CD8-positive, alpha-beta memory T cell (primary cell): Measurements from ENCODE around the gene STK32C. TPM values are rescaled to one million over a fixed set of nuclear protein-coding genes. Genes with fewer than 3 reads are reported as not detected.

Experiments used
- CTCF ChIA-PET: fragments of 350-600 bp; sonication (Branson Sonifier 250); formaldehyde crosslinking; loops from one replicate; lab custom pipeline; 2021; ENCODE audit warnings: antibody characterized with exemption; lab: Charles Lee
- POLR2A ChIA-PET: fragments of 350-600 bp; sonication (Branson Sonifier 250); formaldehyde crosslinking; loops from one replicate; lab custom pipeline; 2021; ENCODE audit warnings: antibody characterized with exemption; lab: Charles Lee
- DNase-seq, 5 donors: peaks; one replicate each; pipeline versions ENCODE4 v3.0.0 to v3.0.0-alpha.2; 2020 to 2022; ENCODE audit warnings: mixed read lengths in 1 of 5
- H3K27ac ChIP-seq: one replicate; pipeline ENCODE4 v1.7.0; 2013; ENCODE audit warnings: low read depth, mild to moderate bottlenecking, low read length, moderate library complexity
- H3K27me3 ChIP-seq: 2 replicates; pipeline ENCODE4 v1.7.0; 2013; ENCODE audit warnings: low read length, mild to moderate bottlenecking; ENCODE audit not compliant: insufficient read depth, poor library complexity, severe bottlenecking
- H3K36me3 ChIP-seq: 2 replicates; pipeline ENCODE4 v1.7.0; 2013; ENCODE audit warnings: mild to moderate bottlenecking, low read length, moderate library complexity; ENCODE audit not compliant: insufficient read depth
- H3K4me1 ChIP-seq: 2 replicates; pipeline ENCODE4 v1.7.0; 2013; ENCODE audit warnings: mild to moderate bottlenecking, low read length, moderate library complexity; ENCODE audit not compliant: insufficient read depth
- H3K4me3 ChIP-seq: 2 replicates; pipeline ENCODE4 v1.7.0; 2013; ENCODE audit warnings: mild to moderate bottlenecking, low read length
- H3K9me3 ChIP-seq: 2 replicates; pipeline ENCODE4 v1.7.0; 2013; ENCODE audit warnings: mild to moderate bottlenecking, low read length
- H3K27ac Mint-ChIP-seq, 8 donors: one replicate each; pipeline ENCODE4 v1.8.0; 2020 to 2021; ENCODE audit warnings: mixed read lengths in 8 of 8, mild to moderate bottlenecking in 6 of 8, inconsistent platforms in 3 of 8, moderate library complexity in 3 of 8
- H3K27me3 Mint-ChIP-seq, 2 donors: one replicate each; pipeline ENCODE4 v1.8.0; 2020 to 2021; ENCODE audit warnings: mixed read lengths in 2 of 2, mild to moderate bottlenecking in 1 of 2, moderate library complexity in 1 of 2
- H3K36me3 Mint-ChIP-seq, 3 donors: one replicate each; pipeline ENCODE4 v1.8.0; 2020 to 2021; ENCODE audit warnings: mixed read lengths in 3 of 3, inconsistent platforms in 1 of 3, mild to moderate bottlenecking in 1 of 3
- H3K4me1 Mint-ChIP-seq, 3 donors: one replicate each; pipeline ENCODE4 v1.8.0; 2020 to 2021; ENCODE audit warnings: mixed read lengths in 3 of 3, inconsistent platforms in 1 of 3, mild to moderate bottlenecking in 1 of 3
- H3K4me3 Mint-ChIP-seq, 7 donors: one replicate each; pipeline ENCODE4 v1.8.0; 2020 to 2021; ENCODE audit warnings: mixed read lengths in 7 of 7, mild to moderate bottlenecking in 6 of 7, moderate library complexity in 4 of 7, inconsistent platforms in 2 of 7
- H3K9me3 Mint-ChIP-seq, 5 donors: one replicate each; pipeline ENCODE4 v1.8.0; 2020 to 2022; ENCODE audit warnings: mixed read lengths in 5 of 5, mild to moderate bottlenecking in 3 of 5, moderate library complexity in 2 of 5, inconsistent platforms in 1 of 5
- polyA plus RNA-seq: library from polyadenylated mRNA; unstranded; fragments of 300-500 nt; fragmentation: Illumina TruSeq; gene quantifications from one replicate; pipeline ENCODE4 v1.2.3, GENCODE V29; 2021
- total RNA-seq, 2 experiments: library from RNA; stranded (reverse); gene quantifications; one replicate each; pipeline ENCODE4 v1.2.3, GENCODE V29; 2021

Gene STK32C
- total and polyA plus RNA-seq, 3 experiments from 2014 or later = 8.5 to 14.9 (median 14.0) TPM

DNA sequence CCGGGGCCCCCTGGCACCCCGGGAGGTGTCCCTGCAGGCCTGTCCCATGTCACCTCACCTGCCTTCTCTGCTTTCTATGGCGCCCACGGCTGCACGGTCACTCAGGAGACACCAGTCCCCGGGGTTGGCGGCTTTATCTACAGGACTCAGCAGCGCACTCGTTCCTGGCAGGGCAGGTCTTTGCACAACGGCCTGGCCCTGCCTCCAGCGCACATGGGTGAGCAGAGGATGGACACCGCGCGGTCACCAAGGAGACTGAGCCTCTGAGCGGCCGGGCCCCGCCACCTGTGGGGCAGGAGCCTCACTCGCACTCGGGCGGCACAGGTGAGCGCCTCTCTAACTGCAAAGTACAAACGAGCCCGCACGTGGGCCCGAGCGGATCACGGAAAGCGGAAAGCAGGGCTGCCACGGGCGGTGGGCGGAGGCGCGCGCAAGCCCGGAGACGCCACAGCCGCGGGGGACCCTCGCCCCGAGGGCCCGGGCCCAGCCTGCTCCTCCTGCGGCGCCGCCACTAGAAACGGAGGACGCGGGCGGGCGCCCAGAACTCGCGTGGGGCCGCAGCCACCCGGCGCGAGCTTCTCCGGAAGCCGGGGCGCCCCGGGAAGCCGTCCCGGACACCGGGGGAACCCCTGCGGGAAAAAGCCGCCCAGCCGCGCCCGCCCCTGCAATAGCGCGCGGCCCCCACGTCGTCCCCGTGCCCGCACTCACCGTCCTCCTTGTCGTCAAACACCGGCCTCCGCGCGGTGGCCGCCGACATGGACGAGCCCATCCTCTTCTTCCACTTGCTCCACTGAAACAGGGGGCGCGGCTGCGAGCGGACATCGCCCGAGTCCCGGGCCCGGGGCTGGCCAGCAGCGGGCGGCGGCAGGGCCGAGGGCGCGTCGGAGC is 642 bp downstream of the STK32C start:
- Mint-ChIP-seq H3K4me1 (peaks cover 5 to 16% (median 13%) of the 10 kb centered on the region in 3 donors), H3K27ac (peak overlapping the region in 3 of 8 donors; percentile 6 to 47 (median 40)), H3K4me3 (peak overlapping the region; percentile 81 to 93 (median 85)), H3K27me3 (peaks cover 0 to 1% of the 10 kb centered on the region in 2 donors), H3K36me3 (peaks cover 0 to 1% (median 0%) of the 10 kb centered on the region in 3 donors), H3K9me3 (no peaks in the 10 kb centered on the region)
- peak in 4 of 5 donors; percentile 23 to 61 (median 35) for DNase-seq
- Histone ChIP-seq H3K9me3 (no peaks in the 10 kb centered on the region), H3K4me3 (peak overlapping the region; percentile 19), H3K4me1 (peaks cover 10% of the 10 kb centered on the region), H3K27ac (no peak overlapping the region), H3K27me3 (no peaks in the 10 kb centered on the region), H3K36me3 (no peaks in the 10 kb centered on the region)
- ChIA-PET CTCF (no interaction called here), POLR2A (interaction anchor here (0.8 to 1.5 kb wide), 2 partner anchors 23 to 140 kb away, joined by 3 to 6 read pairs; no protein-coding TSS in a partner anchor)

DNA sequence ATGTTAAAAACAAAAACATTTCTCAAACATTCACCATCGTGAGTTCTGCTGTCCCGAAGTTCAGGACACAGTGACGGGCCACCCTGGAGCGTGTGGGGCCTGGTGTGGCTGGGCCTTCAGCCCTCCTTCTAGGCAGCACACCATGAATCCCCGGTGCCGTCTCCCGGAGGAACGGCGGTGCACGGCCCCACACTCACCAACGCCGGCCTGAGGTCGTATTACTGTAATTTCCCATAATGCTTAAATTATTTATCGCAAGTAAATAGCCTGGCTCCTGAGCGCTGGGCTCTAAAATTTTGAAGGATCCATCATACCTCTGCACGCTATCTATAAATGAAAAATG is 1.4 kb downstream of the STK32C start:
- H3K27ac Mint-ChIP-seq = no peak overlapping the region
- Histone ChIP-seq H3K27me3 (no peaks in the 10 kb centered on the region), H3K27ac (no peak overlapping the region), H3K9me3 (no peaks in the 10 kb centered on the region), H3K36me3 (no peaks in the 10 kb centered on the region), H3K4me3 (no peak overlapping the region), H3K4me1 (peaks cover 10% of the 10 kb centered on the region)
- CTCF ChIA-PET = no interaction called here
- no peak for DNase-seq
- POLR2A ChIA-PET = no interaction called here
- H3K36me3 Mint-ChIP-seq = peaks cover 0 to 1% (median 0%) of the 10 kb centered on the region in 3 donors
- H3K4me3 Mint-ChIP-seq = peak overlapping the region in 6 of 7 donors; percentile 50 to 93 (median 81)
- no peaks in the 10 kb centered on the region for H3K9me3 Mint-ChIP-seq
- peaks cover 0 to 1% of the 10 kb centered on the region in 2 donors for H3K27me3 Mint-ChIP-seq
- H3K4me1 Mint-ChIP-seq = peaks cover 5 to 16% (median 13%) of the 10 kb centered on the region in 3 donors

DNA sequence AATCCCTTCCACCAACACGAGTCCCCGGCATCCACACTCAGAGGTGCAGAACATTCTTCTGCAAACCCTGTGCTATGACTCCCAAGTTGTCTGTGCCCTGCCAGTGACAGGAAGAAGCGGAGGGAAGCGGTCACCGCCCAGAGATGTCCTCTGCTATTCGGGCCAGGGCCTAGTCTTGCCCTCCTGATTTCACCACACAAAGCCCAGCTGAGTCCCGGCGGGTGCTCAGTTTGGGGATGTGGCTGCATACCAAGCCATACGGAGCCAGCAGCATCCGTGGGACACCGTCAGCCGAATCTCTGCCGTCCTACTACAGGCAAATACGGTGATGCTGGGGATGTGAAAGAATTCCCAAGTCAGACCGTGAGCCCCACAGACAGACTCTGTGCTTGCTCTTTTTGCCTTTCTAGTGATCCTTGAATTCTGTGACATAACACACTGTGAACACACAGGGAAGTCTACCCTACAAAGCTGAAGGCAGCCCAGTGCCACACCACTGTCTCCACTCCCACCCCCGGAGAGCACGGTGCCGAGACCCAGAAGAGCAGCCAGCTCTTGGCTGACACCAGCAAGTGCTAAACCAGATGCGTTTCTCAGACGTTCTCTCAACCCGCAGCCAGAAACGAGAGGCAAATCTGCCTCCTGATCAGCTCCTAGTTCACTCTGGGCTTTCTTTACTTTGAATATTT is 2.0 kb downstream of the STK32C start:
- H3K4me1 Mint-ChIP-seq = peaks cover 5 to 16% (median 13%) of the 10 kb centered on the region in 3 donors
- POLR2A ChIA-PET = no interaction called here

DNA sequence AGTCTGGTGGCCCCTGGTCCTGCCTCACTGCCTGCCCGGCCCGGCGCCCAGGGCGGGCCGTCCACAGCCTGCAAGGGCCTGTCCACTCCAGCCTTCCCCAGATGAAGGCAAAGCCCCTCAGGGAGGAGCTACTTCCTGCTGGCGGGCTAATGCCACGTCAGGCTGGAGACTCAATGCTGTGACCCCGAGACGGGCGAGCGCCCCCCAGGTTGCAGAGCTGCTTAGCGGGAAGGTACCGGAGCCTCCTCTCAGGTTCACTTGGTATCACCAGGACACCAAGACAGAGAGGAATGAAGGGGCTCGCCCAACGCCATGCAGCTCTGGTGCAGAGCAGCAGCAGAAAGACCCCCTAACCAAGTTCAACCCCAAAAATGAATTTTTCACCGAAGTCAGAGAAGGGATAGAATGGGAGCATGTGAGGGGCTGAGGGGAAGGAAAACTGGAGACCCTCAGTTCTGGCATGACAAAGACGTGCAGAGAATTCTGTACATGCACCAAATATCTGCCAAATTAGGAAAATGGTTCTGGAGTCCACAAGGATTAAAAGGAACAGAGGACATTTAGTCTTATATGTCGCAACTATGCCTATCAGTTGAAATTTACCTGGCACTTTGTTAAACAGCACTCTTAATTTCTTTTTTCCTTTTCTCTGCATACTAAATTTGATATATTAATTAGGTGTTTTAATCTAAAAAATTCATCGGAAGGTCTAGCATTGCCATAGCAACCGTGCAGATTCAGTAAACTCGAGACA is 2.8 kb downstream of the STK32C start:
- Histone ChIP-seq H3K4me1 (peaks cover 10% of the 10 kb centered on the region), H3K36me3 (no peaks in the 10 kb centered on the region), H3K27ac (no peak overlapping the region), H3K27me3 (no peaks in the 10 kb centered on the region), H3K9me3 (no peaks in the 10 kb centered on the region), H3K4me3 (no peak overlapping the region)
- Mint-ChIP-seq H3K27me3 (peaks cover 0 to 1% of the 10 kb centered on the region in 2 donors), H3K9me3 (no peaks in the 10 kb centered on the region), H3K4me1 (peaks cover 5 to 16% (median 13%) of the 10 kb centered on the region in 3 donors), H3K36me3 (peaks cover 0 to 1% (median 0%) of the 10 kb centered on the region in 3 donors), H3K27ac (no peak overlapping the region), H3K4me3 (peak overlapping the region in 2 of 7 donors; percentile 70 to 80)
- no peak for DNase-seq
- CTCF ChIA-PET = no interaction called here
- POLR2A ChIA-PET = no interaction called here

More for the DNA sequence above, 2.0 kb downstream of the STK32C start:
- H3K4me3 ChIP-seq = no peak overlapping the region
- DNase-seq = no peak
- no peaks in the 10 kb centered on the region for H3K9me3 Mint-ChIP-seq
- H3K27me3 ChIP-seq = no peaks in the 10 kb centered on the region
- CTCF ChIA-PET = no interaction called here
- no peak overlapping the region for H3K27ac ChIP-seq
- peak overlapping the region; percentile 5 to 85 (median 75) for H3K4me3 Mint-ChIP-seq
- H3K36me3 ChIP-seq = no peaks in the 10 kb centered on the region
- H3K36me3 Mint-ChIP-seq = peaks cover 0 to 1% (median 0%) of the 10 kb centered on the region in 3 donors
- no peaks in the 10 kb centered on the region for H3K9me3 ChIP-seq
- H3K4me1 ChIP-seq = peaks cover 10% of the 10 kb centered on the region
- H3K27me3 Mint-ChIP-seq = peaks cover 0 to 1% of the 10 kb centered on the region in 2 donors
- no peak overlapping the region for H3K27ac Mint-ChIP-seq

DNA sequence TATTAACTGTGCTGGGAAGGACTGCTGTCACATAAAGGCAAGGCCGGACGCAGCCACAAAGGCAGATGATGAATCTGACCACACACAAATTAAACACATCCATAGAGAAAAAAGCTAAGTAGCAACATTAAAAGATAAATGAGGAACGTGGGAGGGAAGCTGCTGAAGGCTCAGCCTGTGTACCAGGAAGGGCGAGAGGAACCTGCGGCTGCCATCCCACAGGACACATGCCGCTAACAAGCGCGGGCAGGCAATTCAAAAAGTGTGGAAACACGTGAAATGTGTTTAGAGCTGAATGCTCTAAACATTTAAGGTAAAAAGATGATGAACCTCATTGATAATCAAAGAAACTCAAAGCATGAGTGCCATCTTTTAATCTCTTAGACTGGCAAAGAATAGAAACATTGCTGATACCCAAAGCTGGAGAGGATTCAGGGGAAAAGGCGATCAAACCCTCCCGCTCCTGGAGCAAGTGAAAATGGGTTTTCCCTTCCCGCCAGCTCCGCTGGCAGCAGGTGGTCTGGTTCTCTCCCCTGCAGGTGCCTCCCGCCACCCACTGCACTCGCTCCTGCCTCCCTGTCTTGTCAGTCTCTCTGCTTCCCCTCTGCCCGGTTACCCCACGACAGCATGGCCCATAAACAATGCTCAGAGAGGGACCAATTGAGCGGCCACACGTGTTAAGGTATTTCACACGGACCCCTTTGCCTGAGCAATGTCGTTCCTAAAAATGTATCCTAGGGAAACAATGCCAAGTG is 4.2 kb downstream of the STK32C start:
- Histone ChIP-seq H3K27ac (no peak overlapping the region), H3K4me1 (peaks cover 10% of the 10 kb centered on the region), H3K9me3 (no peaks in the 10 kb centered on the region), H3K4me3 (no peak overlapping the region), H3K36me3 (no peaks in the 10 kb centered on the region), H3K27me3 (no peaks in the 10 kb centered on the region)
- no peak for DNase-seq
- no peaks in the 10 kb centered on the region for H3K9me3 Mint-ChIP-seq
- H3K27ac Mint-ChIP-seq = no peak overlapping the region
- CTCF ChIA-PET = no interaction called here
- peaks cover 0 to 1% (median 0%) of the 10 kb centered on the region in 3 donors for H3K36me3 Mint-ChIP-seq
- peak overlapping the region in 1 of 7 donors; percentile 38 for H3K4me3 Mint-ChIP-seq
- H3K4me1 Mint-ChIP-seq = peaks cover 5 to 13% (median 12%) of the 10 kb centered on the region in 3 donors
- POLR2A ChIA-PET = no interaction called here
- H3K27me3 Mint-ChIP-seq = peaks cover 0 to 3% of the 10 kb centered on the region in 2 donors

DNA sequence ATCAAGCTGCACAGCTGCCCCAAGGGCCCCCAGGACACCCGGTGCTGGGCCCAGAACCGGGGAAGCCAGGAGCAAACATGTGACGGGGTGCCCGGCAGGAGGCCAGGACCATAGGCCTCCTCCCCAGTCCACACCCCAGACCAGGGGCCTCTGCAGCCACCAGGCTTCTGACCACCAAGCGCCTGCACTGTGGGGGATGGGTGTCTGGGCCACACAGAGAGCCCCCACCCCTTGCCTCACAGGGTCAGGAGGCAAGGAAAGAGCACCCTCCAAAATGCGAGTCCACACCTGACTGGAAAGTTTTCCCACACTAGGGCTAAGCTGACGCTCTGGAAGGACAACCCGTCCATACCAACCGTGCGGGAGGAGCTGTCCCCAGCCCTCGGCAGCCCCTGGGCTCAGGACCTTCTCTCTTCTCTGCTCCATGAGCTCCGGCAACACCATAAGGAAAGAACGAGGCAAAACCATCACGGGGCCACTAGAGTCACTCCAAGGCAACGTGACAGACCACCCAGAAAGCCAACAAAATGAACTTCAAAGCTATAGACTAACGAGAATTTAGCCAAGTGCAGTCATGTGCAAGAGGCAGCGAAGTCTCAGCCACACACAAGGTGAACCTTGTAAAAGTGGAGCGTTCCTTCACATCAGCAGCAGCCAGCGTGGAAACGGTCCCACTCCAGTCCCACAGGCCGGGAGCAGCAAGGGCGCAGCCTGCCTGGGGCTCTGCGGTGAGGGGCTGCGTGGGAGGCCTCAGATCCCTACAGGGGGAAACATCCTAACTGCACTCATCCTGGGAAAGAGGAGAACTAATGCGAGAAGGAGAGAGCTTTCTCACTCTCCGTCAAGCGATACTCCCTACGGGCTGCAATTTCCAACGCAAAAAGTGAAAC is 5.1 kb downstream of the STK32C start:
- H3K27ac ChIP-seq = no peak overlapping the region
- H3K36me3 ChIP-seq = no peaks in the 10 kb centered on the region
- H3K4me3 ChIP-seq = no peak overlapping the region
- DNase-seq = no peak
- peaks cover 0 to 1% (median 0%) of the 10 kb centered on the region in 3 donors for H3K36me3 Mint-ChIP-seq
- H3K9me3 ChIP-seq = no peaks in the 10 kb centered on the region
- H3K27me3 Mint-ChIP-seq = peaks cover 0 to 3% of the 10 kb centered on the region in 2 donors
- peaks cover 10% of the 10 kb centered on the region for H3K4me1 ChIP-seq
- peak overlapping the region in 1 of 7 donors; percentile 38 for H3K4me3 Mint-ChIP-seq
- H3K27ac Mint-ChIP-seq = peak overlapping the region in 1 of 8 donors; percentile 38
- H3K27me3 ChIP-seq = no peaks in the 10 kb centered on the region
- H3K4me1 Mint-ChIP-seq = peaks cover 5 to 13% (median 12%) of the 10 kb centered on the region in 3 donors
- CTCF ChIA-PET = no interaction called here
- H3K9me3 Mint-ChIP-seq = no peaks in the 10 kb centered on the region
- POLR2A ChIA-PET = no interaction called here
